K562 (cell line): ENCODE results near the gene SRF. TPM values are rescaled to one million over a fixed set of nuclear protein-coding genes. Genes with fewer than 3 reads are reported as not detected.

Source experiments
- ETS2 ChIP-seq: IDR thresholded peaks from 2 replicates; pipeline ENCODE4 v1.6.1; 2016; ENCODE audit warnings: borderline replicate concordance, missing genetic modification characterization, mild to moderate bottlenecking, moderate library complexity, missing compliant biosample characterization; ENCODE audit not compliant: poor library complexity, severe bottlenecking
- HDGF ChIP-seq: fragments of 450-650 bp; IDR thresholded peaks from 2 replicates; pipeline ENCODE4 v1.6.1; 2016
- HLTF ChIP-seq: fragments of 450-650 bp; IDR thresholded peaks from 2 replicates; pipeline ENCODE4 v1.6.1; 2016
- LCOR ChIP-seq: sonication (generic); formaldehyde crosslinking; IDR thresholded peaks from 2 replicates; pipeline ENCODE4 v1.8.0; 2022; ENCODE audit warnings: mild to moderate bottlenecking, missing genetic modification reagents
- LEF1 ChIP-seq: fragments of 450-650 bp; IDR thresholded peaks from 2 replicates; pipeline ENCODE4 v1.6.1; 2016; ENCODE audit warnings: mild to moderate bottlenecking
- MAFF ChIP-seq: IDR thresholded peaks from 2 replicates; pipeline ENCODE4 v1.6.1; 2012; ENCODE audit warnings: low read length, improper control_type of control experiment
- MEF2D ChIP-seq: conservative IDR thresholded peaks from 2 replicates; pipeline ENCODE4 v1.6.1; 2016; ENCODE audit warnings: low read depth, missing genetic modification characterization, missing compliant biosample characterization
- MTA3 ChIP-seq: fragments of 450-650 bp; formaldehyde crosslinking; IDR thresholded peaks from 2 replicates; pipeline ENCODE4 v1.6.1; 2017; ENCODE audit warnings: mild to moderate bottlenecking, borderline replicate concordance
- NFRKB ChIP-seq: fragments of 450-650 bp; IDR thresholded peaks from 2 replicates; pipeline ENCODE4 v1.6.1; 2016; ENCODE audit warnings: low read depth
- POLR2H ChIP-seq: IDR thresholded peaks from 2 replicates; pipeline ENCODE4 v1.6.1; 2016; ENCODE audit warnings: missing genetic modification characterization, low read depth, mild to moderate bottlenecking, control low read depth, missing compliant biosample characterization, moderate library complexity
- PPARD ChIP-seq: fragments of 250-450 bp; sonication (Bioruptor Pico); IDR thresholded peaks from 2 replicates; pipeline ENCODE4 v1.8.0; 2022; ENCODE audit warnings: inconsistent platforms, mild to moderate bottlenecking, moderate library complexity
- PRMT5 ChIP-seq: sonication (generic); formaldehyde crosslinking; IDR thresholded peaks from 2 replicates; pipeline ENCODE4 v1.5.0; 2020; ENCODE audit warnings: missing genetic modification reagents
- PTTG1 ChIP-seq: fragments of 450-650 bp; IDR thresholded peaks from 2 replicates; pipeline ENCODE4 v1.6.1; 2016; ENCODE audit warnings: low read depth, mild to moderate bottlenecking, missing genetic modification characterization, missing compliant biosample characterization
- SMARCE1 ChIP-seq: fragments of 450-650 bp; IDR thresholded peaks from 2 replicates; pipeline ENCODE4 v1.7.1; 2016; ENCODE audit warnings: mild to moderate bottlenecking
- STAT5A ChIP-seq: IDR thresholded peaks from 2 replicates; pipeline ENCODE4 v1.6.1; 2012; ENCODE audit warnings: low read length, inconsistent platforms, borderline replicate concordance
- TBL1XR1 ChIP-seq, 2 experiments: IDR thresholded peaks; 2 replicates each; pipeline ENCODE4 v1.6.1; 2012; ENCODE audit warnings: improper control_type of control experiment in 2 of 2, low read length in 2 of 2, mild to moderate bottlenecking in 1 of 2
- TCF3 ChIP-seq: sonication (generic); formaldehyde crosslinking; IDR thresholded peaks from 2 replicates; pipeline ENCODE4 v1.4.0; 2020; ENCODE audit warnings: mild to moderate bottlenecking, missing genetic modification reagents
- ZFP1 ChIP-seq: fragments of 450-650 bp; formaldehyde crosslinking; IDR thresholded peaks from 2 replicates; pipeline ENCODE4 v1.4.0; 2020; ENCODE audit warnings: mild to moderate bottlenecking, mixed read lengths
- ZFP36 ChIP-seq: fragments of 150-350 bp; IDR thresholded peaks from 2 replicates; pipeline ENCODE4 v1.6.1; 2018; ENCODE audit warnings: low read length, low read depth; ENCODE audit not compliant: partially characterized antibody
- ZNF436 ChIP-seq: fragments of 250-450, 450-650 bp; sonication (Bioruptor Pico); formaldehyde crosslinking; IDR thresholded peaks from 2 replicates; pipeline ENCODE4 v1.7.0; 2020; ENCODE audit warnings: mild to moderate bottlenecking
- ZNF644 ChIP-seq: fragments of 200-800 bp; sonication (Bioruptor generic); IDR thresholded peaks from 2 replicates; pipeline ENCODE4 v1.6.1; 2016; ENCODE audit warnings: low read depth, missing genetic modification characterization, missing compliant biosample characterization
- ZSCAN32 ChIP-seq: fragments of 450-650 bp; formaldehyde crosslinking; IDR thresholded peaks from 2 replicates; pipeline ENCODE4 v1.4.0; 2020; ENCODE audit warnings: mild to moderate bottlenecking, moderate library complexity
- polyA plus RNA-seq, 8 experiments: library from polyadenylated mRNA; depleted of rRNA in 4 of 8; stranded (reverse) in 5 of 8; unstranded in 3 of 8; fragments of >200 nt; fragmentation: Nextera tagmentation in 2 of 8; fragmentation: Illumina TruSeq in 1 of 8; extraction: Ambion mirVana in 2 of 8; extraction: Trizol in 1 of 8; gene quantifications; 2 replicates each; pipeline versions ENCODE4 v1.2.1 to v1.2.3, GENCODE V29; 2011 to 2014; ENCODE audit warnings: inconsistent platforms in 1 of 8, missing spikeins in 1 of 8
- total RNA-seq, 7 experiments: library from RNA; depleted of rRNA in 6 of 7; stranded (reverse); fragments of >200 nt in 6 of 7; fragmentation: Illumina TruSeq in 2 of 7; extraction: Trizol in 2 of 7; gene quantifications; 2 replicates each; pipeline versions ENCODE4 v1.2.1 to v1.2.3, GENCODE V29; 2011 to 2021; ENCODE audit warnings: low replicate concordance in 1 of 7
- TF ChIP-seq, protein P1 (sequence below): fragments of 450-650 bp; IDR thresholded peaks from 2 replicates; pipeline ENCODE4 v1.7.0; 2016; ENCODE audit warnings: borderline replicate concordance
- TF ChIP-seq, protein P2 (sequence below): fragments of 250-450 bp; sonication (Bioruptor Pico); IDR thresholded peaks from 2 replicates; pipeline ENCODE4 v1.9.0; 2021; ENCODE audit warnings: mild to moderate bottlenecking, inconsistent platforms
- TF ChIP-seq, protein P3 (sequence below): fragments of 450-650 bp; IDR thresholded peaks from 2 replicates; pipeline ENCODE4 v1.6.1; 2014; ENCODE audit warnings: low read depth, mild to moderate bottlenecking, moderate library complexity, borderline replicate concordance

The SRF gene
- total and polyA plus RNA-seq, 9 of the 15 experiments (the other 6 are each of a cell fraction or from before 2014, with no cell fraction given), result 2.5 to 37.0 (median 24.6) TPM

DNA sequence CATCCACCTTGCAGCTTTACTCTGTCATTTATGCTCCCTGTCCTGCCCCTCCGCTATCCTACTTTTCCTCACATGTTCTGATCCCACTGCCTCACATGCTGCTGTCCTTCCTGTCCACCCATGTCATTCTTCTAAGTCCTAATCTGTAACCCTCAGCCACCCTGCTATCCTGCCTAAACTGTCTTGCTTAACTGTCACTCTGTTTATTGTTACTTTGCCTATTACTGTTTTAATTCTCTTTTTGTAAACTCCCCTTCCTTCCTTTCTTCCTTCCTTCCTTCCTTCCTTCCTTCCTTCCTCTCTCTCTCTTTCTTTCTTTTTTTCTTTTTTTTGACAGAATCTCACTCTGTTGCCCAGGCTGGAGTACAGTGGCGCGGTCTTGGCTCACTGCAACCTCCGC lies 12.4 kb downstream of the SRF start (continued):
- TF ChIP-seq TBL1XR1 (IDR thresholded peaks at IDR 0.05; ENCODE audit: low read length in 2 of 2) (no peak), POLR2H (tag) (no peak), ZNF436 (CRISPR knock-in tag) (no peak), HDGF (peak; percentile 81; the same call in 1 of the 2 replicates), MTA3 (no peak), LCOR (CRISPR knock-in tag) (no peak), NFRKB (peak; percentile 71; the same call in 1 of the 2 replicates), ETS2 (tag) (no peak), PRMT5 (no peak), ZFP1 (no peak), PPARD (CRISPR knock-in tag) (no peak), ZFP36 (peak; percentile 45), TCF3 (CRISPR knock-in tag) (peak; percentile 69), STAT5A (no peak), MAFF (no peak), PTTG1 (tag) (no peak), HLTF (peak; percentile 88; the same call in 1 of the 2 replicates), ZSCAN32 (no peak), SMARCE1 (peak; percentile 57; the same call in 1 of the 2 replicates), LEF1 (peak; percentile 66; the same call in 1 of the 2 replicates), MEF2D (tag) (no peak), ZNF644 (no peak)
- TF ChIP-seq, protein P1, sequence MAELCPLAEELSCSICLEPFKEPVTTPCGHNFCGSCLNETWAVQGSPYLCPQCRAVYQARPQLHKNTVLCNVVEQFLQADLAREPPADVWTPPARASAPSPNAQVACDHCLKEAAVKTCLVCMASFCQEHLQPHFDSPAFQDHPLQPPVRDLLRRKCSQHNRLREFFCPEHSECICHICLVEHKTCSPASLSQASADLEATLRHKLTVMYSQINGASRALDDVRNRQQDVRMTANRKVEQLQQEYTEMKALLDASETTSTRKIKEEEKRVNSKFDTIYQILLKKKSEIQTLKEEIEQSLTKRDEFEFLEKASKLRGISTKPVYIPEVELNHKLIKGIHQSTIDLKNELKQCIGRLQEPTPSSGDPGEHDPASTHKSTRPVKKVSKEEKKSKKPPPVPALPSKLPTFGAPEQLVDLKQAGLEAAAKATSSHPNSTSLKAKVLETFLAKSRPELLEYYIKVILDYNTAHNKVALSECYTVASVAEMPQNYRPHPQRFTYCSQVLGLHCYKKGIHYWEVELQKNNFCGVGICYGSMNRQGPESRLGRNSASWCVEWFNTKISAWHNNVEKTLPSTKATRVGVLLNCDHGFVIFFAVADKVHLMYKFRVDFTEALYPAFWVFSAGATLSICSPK, result peak; percentile 86; the same call in 1 of the 2 replicates
- TF ChIP-seq, protein P2, sequence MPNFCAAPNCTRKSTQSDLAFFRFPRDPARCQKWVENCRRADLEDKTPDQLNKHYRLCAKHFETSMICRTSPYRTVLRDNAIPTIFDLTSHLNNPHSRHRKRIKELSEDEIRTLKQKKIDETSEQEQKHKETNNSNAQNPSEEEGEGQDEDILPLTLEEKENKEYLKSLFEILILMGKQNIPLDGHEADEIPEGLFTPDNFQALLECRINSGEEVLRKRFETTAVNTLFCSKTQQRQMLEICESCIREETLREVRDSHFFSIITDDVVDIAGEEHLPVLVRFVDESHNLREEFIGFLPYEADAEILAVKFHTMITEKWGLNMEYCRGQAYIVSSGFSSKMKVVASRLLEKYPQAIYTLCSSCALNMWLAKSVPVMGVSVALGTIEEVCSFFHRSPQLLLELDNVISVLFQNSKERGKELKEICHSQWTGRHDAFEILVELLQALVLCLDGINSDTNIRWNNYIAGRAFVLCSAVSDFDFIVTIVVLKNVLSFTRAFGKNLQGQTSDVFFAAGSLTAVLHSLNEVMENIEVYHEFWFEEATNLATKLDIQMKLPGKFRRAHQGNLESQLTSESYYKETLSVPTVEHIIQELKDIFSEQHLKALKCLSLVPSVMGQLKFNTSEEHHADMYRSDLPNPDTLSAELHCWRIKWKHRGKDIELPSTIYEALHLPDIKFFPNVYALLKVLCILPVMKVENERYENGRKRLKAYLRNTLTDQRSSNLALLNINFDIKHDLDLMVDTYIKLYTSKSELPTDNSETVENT, result no peak
- TF ChIP-seq, protein P3, sequence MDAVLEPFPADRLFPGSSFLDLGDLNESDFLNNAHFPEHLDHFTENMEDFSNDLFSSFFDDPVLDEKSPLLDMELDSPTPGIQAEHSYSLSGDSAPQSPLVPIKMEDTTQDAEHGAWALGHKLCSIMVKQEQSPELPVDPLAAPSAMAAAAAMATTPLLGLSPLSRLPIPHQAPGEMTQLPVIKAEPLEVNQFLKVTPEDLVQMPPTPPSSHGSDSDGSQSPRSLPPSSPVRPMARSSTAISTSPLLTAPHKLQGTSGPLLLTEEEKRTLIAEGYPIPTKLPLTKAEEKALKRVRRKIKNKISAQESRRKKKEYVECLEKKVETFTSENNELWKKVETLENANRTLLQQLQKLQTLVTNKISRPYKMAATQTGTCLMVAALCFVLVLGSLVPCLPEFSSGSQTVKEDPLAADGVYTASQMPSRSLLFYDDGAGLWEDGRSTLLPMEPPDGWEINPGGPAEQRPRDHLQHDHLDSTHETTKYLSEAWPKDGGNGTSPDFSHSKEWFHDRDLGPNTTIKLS, result no peak
